HG03025 (cell line): Measurements from ENCODE around the gene ABCB4.

Source experiments
- ATAC-seq: cut with Tn5 transposase; IDR thresholded peaks from one replicate; pipeline ENCODE4 v1.9.1; 2021; ENCODE audit warnings: mild to moderate bottlenecking, moderate library complexity; ENCODE audit not compliant: unreplicated experiment, low FRiP score

The ABCB4 gene

DNA sequence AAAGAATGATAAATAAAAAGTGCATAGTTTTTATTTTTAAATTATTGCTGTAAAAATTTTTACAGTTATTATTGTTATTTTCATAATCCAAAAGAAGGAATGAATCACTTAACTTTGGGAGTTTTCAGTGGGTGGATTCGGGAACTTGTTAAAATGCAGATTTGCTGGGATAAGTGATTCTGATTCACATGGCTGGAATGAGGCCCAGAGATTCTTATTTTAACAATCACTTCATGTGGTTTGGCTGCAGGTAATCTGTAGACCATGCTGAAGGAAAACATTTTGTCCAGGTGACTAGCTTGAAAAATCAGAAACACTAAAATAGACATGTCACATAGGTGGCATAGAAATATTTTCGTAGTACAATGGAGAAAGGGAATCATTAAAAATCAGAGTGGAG, 116.1 kb downstream of the ABCB4 start:
- ATAC-seq = no peak

DNA sequence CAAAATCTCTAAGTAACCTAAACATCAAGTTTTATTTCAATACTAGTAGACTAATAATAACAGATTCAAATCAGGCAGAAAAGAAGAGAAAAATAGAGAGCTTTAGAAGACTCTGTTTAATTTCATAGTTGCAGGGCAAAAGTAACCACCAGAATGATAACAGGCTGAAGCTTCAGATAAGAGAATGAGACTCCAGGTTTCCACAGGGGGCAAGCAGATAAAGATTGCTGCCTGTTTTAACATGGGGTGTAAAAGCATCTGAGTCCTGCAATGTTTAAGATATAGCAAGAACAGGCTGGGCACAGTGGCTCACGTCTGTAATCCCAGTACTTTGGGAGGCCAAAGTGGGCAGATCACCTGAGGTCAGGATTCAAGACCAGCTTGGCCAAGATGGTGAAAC, 119.0 kb downstream of the ABCB4 start:
- ATAC-seq = no peak

DNA sequence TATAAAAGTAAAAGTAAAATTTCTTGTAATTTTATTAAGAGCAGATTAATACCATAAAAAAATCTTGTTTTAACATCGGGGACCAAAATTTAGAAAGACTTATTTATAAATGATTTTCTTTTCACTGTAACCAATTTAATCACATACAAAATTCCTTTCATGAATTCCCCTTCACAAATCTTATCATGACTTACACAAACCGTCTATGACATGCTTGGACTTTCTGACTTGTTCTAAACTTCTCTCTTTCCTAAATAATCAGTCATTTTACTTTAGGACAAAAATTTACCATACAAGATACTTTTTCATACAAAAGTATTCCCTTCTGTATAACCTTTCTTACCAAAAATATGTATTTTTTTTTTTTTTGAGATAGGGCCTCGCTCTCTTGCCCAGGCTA, 120.7 kb downstream of the ABCB4 start:
- no peak for ATAC-seq
